GM21423 (cell line): ENCODE results near the gene TM9SF1.
A peak's percentile ranks its signal among the peaks of the same experiment; 100 is the strongest.
"Not testable (repeated sequence)": the region's sequence is repeated elsewhere in the genome, so short reads cannot be mapped to it uniquely, and the experiment has no call there.

Experiments
- ATAC-seq: cut with Tn5 transposase; IDR thresholded peaks from one replicate; pipeline ENCODE4 v1.9.1; 2021; ENCODE audit warnings: mild to moderate bottlenecking, moderate library complexity; ENCODE audit not compliant: unreplicated experiment

Gene TM9SF1

DNA sequence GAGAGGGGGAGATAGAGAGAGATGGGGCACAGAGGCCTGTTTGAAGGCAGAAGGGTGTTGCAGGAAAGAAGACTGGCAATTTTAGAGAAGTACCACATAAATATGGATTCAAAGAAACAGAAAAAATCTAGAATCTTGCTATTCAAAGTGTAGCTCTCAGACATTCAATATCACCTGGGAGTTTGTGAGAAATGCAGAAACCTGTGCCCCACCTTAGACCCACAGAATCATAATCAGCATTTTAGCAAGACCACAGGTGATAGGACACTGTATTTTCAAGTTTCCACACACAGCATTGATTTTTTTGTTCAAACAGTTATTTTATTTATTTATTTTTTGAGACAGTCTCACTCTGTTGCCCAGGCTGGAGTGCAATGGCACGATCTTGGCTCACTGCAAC is 33.7 kb upstream of the TM9SF1 start:
- no peak for ATAC-seq

DNA sequence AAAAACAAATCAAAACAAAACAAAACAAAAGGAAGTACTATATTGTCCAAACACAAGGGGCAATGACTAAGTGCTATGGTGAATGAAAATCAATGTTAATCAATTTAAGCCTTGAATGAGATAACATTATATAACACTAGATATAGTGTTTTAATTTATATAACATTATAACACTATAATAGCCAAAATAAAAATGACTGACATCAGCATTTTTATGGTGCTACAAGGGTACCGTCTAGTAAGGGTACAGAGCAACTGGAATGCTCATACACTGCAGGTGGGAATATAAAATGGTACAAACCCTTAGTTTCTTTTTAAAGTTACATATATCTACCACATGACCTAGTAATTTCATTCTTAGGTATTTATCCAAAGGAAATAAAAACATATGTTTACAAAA is 31.2 kb upstream of the TM9SF1 start:
- ATAC-seq, result no peak

DNA sequence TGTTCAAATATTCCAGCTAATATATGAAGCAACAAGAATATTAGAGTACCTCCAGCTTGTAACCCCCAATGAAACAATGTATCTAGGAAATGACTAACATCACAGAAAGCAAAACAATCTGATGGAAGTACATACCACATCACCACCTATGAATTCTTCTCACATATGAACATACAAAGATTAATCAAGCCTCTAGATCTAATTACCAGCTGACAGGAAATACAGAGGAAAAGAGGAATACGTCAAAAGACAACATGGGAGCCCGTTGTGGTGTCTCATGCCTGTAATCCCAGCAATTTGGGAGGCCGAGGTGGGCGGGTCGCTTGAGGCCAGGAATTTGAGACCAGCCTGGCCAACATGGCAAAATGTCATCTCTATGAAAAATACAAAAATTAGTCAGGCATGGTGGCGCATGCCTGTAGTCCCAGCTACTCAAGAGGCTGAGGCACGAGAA is 29.4 kb upstream of the TM9SF1 start:
- no peak for ATAC-seq

DNA sequence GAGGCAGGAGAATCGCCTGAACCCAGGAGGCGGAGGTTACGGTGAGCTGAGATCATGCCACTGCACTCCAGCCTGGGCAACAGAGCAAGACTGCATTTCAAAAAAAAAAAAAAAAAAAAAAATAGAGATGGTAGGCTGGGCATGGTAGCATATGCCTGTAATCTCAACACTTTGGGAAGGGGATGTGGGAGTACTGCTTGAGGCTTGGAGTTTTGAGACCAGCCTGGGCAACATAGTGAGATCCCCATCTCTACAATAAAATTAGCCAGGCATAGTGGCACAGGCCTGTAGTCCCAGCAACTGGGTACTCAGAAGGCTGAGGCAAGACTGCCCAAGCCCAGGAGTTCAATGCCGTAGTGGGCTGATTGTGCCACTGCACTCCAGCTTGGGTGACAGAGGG is 27.7 kb upstream of the TM9SF1 start:
- not testable (repeated sequence) for ATAC-seq

DNA sequence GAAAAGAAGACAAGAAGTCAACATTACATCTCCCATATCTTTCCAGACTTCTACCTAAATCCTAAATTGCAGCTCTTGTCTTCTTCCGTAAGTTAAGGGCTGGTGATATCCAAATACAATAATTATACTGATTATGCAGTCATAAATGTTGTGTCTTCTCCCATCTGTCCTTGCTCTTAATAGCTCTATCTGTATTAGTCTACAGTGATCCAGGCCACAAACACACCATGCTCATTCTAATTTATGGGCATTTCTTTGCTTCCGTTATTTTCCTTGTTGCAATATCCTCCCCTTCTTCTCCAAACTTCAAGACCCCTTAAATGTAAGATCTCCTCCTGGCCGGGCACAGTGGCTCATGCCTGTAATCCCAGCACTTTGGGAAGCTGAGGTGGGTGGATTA is 24.3 kb upstream of the TM9SF1 start:
- no peak for ATAC-seq

DNA sequence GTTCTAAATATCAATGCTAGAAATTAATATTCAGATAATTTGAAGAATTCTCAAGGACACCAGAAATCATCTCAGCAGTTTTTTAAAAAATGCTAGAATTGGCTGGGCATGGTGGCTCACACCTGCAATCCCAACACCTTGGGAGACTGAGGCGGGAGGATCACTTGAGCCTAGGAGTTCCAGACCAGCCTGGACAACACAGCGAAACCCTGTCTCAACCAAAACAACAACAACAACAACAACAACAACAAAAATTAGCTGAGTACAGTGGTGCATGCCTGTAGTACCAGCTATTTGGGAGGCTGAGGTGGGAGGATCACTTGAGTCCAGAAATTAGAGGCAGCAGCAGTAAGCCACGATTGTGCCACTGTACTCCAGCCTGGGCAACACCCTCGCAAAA is 23.8 kb upstream of the TM9SF1 start:
- no peak for ATAC-seq

DNA sequence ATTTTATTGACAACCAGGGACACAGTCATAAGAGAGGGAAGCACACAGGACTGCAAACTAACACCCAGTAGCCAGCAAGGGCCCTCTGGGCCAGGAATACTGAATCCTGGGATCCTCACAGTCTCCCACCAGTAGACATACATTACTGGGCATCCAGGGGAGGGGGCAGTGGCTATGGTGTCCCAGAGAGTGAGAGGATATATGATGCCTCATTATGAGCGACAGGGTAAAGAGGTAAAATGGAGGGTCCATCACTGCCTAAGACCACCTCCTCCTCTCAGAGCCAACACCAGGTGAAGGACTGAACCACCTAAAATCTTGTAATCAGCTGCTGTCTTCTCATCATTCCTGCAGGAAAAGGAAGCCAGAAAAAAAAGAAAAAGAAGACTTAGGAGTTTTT is 21.6 kb upstream of the TM9SF1 start:
- ATAC-seq, result not testable (repeated sequence)

DNA sequence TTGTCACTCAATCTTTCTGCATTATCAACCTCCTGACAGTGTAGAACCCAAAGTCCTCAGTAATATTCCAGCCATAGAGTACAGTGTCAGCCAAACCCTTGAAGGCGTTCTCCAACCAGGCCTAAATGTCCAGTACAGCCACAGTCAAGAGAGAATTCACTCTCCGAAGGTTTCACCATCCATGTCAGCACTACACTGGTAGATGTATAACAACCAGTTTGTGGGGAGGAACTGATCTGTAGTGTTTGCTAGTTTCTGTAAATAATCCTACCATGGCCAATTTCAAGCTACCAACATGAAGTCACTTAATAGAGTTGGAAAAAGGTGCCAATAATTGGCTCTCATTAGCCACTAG is 21.1 kb upstream of the TM9SF1 start:
- no peak for ATAC-seq

DNA sequence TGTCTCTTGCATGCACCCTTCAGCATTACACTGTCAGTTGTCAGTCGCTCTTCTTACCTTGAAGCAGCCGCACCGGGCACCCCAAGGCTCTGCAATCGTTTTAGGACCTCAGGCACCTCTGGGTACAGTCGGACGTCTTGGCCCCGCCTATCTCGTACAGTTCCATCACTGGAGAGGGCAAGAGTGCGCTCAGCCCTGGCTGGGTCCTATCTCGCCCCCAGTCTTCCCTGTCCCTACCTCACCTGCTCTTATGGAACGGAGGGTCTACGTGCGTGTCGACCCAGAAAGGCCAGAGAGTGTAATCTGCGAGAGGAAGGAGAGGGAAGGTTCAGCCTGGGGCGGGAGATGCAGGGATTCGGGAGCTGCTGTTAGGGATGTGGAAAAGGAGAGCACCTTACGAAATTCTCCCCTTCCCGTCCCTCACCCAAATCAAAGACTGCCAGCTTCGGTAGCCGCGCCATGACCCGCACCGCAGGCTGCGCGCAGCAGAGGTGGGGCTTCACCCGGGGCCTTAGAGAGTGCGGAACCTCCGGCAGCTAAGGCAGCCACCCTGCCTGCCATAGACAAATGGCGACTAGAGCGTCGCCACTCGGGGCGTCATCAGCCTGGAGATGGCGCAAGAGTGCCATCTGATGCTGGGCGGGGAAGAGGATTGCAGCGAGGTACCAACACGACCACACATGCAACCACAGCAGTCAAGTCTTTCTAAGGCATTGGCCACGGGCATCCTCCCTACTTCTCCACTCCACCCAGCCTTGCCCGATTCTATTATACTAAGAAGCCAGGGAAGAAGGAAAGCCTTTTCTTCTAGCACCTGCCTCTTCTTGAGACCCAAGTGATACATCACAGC is 20.5 kb upstream of the TM9SF1 start, which contains the start of gene MDP1:
Gene MDP1, minus strand, starts transcription at position 572 of the 850 bp plus-strand sequence. Its CDS starts 111 bp downstream, at position 461.
- peak; percentile 65 for ATAC-seq

DNA sequence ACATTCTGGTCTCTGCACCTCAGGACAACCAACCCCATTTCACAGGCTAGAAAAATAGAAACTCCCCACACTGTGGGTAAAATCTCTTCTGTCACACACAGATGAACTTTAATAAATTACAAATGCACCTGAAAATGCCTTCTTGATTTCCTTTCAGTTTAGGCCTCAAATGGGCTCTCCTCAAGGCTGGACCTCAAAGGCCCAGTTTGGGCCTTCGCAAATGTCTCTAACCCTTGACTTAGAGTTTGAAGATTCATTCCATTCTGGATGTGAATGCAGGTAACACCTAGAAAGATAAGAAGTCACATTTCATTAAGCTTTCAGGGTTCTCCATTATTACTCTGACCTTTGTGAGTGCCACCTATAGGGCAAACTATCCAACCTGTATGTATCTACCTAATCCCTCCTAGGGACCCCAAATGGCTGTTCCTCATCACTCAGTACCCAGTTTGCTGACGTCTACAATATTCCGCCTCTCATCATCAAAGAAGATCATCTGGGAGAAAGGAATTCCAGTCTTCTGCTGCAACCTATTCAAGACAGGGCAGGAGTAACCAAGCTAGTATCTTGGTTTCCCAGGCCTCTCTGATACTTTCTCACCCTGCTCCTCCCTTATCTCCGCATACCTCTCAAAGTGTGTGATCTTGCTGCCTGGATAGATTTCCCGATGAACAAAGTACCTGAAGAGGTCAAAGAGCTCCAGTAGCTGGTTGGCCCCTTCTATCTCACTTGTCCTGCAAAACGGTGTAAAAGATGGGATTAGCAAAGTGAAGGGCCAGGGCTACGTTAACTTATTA is 18.8 kb upstream of the TM9SF1 start:
- ATAC-seq, result no peak

DNA sequence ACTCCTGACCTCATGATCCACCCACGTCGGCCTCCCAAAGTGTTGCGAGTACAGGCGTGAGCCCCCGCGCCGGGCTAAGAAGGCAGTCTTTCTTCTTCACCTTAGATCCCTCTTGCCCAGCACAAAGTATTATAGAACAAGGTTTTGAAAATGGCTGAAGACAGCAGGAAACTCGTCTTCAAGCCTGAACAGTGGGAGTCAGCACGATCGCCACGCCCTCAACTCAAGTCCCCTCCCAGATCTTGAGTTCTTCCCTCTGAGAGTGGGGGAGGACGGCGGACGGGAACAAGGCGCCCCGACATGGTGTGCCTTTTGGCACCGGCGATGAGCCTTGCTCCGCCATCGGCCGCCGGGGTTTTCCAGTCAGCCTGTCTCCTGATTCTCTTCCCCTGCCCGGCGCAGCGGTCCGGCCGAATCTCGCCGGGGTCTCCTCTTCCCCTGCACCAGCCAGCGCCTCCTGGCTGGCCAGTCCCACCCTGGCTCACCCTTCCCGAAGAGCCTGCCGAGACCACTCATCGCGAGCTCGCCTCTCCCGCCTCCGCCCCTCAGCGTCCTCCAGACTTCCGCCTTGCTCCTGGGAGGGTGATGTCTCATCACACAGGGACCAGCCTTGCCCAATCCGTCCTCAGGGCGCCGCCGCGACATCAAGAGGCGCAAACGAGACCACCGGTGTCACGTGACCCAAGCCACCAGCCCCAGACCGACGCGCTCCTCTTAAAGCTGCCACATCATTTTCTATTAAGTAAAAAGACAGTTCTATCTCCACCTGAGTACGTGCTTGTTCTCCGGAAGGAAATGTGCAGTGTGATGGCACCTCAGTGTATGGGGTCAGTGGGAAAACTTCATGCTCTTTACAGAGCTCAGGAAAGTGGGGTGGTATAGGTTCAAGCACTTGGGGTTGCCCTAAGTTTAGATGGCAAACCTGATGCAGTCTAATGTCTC is 18.0 kb upstream of the TM9SF1 start, which contains the start of gene CHMP4A:
Gene CHMP4A, minus strand, starts transcription at position 565 of the 942 bp plus-strand sequence. Its CDS starts 49 bp downstream, at position 516.
- peak; percentile 72 for ATAC-seq

DNA sequence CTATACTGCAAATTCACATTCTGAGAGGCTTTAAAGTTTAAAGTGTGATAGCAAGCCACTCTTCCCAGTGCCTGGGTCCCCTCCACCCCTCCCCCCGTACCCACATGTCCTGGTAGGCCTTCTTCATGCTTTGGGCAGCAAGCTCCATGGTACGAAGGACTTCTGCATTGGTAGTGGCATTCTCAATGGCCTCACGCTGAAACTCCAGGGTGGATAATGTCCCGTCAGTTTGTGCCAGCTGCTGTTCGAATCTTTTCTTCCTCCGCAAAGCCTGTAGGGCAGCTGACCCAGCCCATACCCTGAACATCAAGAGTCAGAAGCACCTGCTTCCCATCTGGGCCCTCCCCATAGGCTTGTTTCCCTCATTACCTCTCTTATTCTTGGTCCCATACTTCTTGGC is 16.1 kb upstream of the TM9SF1 start:
- ATAC-seq, result no peak

DNA sequence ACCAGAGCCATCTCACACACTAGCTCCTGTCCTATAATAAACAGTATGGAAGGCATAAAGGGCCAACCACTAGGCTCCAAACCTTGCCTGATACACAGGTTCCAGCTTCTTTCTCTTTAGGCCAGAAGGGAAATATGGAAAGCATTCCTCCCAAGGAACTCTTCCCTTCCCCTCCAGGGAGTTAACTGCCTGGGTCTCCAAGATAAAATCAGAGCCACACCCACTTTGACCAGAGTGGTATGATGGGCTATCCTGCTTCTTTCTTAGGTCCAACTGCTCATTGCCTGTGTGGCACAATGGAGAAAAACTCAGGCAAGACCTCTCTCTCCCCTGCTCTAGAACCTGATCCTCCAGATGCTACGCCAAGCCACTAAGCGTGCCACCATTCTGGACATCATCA is 12.4 kb upstream of the TM9SF1 start:
- ATAC-seq, result no peak

DNA sequence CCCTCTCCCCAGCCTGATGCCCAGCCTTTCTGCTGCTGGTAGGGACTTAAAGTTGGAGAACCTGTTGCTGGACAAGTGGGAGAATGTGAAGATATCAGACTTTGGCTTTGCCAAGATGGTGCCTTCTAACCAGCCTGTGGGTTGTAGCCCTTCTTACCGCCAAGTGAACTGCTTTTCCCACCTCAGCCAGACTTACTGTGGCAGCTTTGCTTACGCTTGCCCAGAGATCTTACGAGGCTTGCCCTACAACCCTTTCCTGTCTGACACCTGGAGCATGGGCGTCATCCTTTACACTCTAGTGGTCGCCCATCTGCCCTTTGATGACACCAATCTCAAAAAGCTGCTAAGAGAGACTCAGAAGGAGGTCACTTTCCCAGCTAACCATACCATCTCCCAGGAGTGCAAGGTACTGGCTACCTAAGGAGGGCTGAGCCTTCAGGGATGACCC is 11.9 kb upstream of the TM9SF1 start:
- ATAC-seq, result no peak

DNA sequence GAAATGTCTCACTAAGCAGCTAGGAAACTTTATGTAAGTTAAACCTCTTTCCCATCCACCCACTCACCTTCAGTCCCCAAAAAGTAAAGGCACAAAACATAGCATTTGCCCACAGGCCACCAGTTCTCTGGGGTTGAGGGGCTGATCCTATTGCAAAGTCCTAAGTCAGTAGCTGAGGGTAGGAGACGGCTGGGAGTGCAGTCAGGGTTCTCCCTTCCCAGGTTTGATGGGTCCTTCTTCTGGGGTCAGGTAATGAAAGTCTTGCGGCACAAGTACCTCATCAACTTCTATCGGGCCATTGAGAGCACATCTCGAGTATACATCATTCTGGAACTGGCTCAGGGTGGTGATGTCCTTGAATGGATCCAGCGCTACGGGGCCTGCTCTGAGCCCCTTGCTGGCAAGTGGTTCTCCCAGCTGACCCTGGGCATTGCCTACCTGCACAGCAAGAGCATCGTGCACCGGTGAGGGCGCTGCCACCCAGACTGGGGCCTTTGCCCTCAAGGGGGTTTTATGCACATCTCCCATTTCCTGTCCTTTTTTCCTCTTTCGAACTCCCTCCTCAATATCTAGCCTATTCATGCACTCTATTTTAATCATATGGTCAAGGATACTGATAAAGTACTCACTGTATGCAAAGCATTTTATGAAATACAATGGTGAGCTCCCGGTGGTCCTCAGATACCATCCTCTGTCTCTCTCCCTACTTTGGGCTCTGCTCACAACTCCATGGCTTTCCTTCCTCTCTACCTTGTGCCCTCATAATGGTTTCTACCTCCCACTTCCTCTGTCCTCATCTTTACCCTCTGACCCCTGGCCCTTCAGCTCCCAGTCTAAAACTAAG is 11.2 kb upstream of the TM9SF1 start:
- ATAC-seq, result no peak

DNA sequence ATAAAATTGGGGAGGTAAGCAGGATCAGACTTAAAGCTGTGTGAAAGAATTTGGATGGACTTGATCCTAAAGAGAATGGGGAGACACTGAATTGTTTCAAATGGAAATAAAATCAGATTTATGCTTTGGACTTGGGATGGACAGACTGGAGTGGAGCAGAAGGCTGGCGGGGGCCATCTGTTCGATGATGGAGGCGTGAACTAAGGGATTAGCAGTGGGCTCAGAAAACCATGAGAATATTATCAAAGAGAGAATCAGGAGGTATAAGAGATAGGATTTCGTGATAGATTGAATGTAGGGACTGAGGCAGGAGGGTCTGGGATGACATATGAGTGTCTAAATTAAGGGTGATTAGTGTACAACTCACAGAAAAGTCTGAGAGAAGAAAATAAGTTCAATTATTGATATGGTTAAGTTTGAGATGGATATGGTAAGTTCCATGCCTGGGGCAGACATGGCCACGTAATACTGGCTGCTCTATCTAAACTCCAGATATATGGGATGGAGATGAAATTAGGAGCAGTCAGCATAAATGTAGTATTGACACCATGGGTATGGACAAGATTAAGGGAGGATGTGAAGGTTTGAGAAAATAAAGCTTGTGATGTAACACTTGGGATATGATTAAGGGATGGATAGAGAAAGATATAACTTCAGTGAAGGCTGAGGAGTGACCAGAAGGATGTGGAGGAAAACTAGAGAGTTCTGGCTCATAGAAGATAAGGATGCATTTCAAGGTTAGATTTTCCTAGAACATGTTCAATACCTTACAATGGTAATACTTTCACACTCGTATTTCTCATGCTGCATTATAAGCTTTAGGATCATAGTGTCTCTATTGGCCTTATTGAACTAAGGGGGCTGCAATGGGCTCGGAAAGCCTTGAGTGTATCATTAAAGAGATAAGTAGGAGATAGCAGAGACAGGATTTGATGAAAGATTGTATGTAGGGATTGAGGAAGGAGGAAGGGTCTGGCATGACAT is 9.2 kb upstream of the TM9SF1 start:
- no peak for ATAC-seq

DNA sequence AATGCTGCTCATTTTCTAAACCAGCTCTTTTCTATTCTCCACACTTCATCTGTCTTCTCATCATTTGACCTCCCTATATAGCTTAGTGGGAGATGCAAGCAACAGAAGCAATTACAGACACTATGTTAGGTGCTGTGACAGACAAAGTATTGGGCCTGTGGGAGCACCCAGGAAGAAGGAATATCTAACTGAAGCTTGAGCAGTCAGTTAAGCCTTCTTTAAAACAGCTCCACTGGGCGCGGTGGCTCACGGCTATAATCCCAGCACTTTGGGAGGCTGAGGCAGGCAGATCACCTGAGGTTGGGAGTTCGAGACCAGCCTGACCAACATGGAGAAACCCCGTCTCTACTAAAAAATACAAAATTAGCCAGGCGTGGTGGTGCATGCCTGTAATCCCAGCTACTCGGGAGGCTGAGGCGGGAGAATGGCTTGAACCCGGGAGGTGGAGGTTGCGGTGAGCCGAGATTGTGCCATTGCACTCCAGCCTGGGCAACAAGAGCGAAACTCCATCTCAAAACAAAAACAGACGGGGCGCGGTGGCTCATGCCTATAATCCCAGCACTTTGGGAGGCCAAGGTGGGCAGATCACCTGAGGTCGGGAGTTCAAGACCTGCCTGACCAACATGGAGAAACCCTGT is 8.1 kb upstream of the TM9SF1 start:
- not testable (repeated sequence) for ATAC-seq

DNA sequence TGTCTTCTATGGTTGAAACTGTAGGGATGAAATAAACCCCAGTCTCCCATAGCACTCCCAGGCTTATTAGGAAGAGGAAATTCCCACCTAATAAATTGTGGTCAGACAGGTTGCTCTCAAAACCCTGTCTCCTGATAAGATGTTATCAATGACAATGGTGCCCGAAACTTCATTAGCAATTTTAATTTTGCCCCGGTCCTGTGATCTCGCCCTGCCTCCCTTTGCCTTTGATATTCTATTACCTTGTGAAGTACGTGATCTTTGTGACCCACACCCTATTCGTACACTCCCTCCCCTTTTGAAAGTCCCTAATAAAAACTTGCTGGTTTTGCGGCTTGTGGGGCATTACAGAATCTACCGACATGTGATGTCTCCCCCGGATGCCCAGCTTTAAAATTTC is 7.3 kb upstream of the TM9SF1 start:
- not testable (repeated sequence) for ATAC-seq
